ENCODE measurements around the gene P2RX2.

P2RX2 gene

GRCh38 chr12:132600048-132601032, 18.2 kb upstream of the P2RX2 start:
- peaks cover 92% of the 10 kb centered on the region for H3K27me3 ChIP-seq (ENCODE audit: control insufficient read depth, insufficient read depth, low read length, poor library complexity, severe bottlenecking)
- H3K36me3 ChIP-seq (ENCODE audit: control insufficient read depth, insufficient read depth, low read length) = no peaks in the 10 kb centered on the region
- no peak overlapping the region for H3K4me3 ChIP-seq (ENCODE audit: insufficient read depth, low read depth, low read length)
- no peaks in the 10 kb centered on the region for H3K9me3 ChIP-seq (ENCODE audit: control insufficient read depth, low read length)
- no peak overlapping the region for H3K27ac ChIP-seq (ENCODE audit: insufficient read depth, low read depth, low read length, poor library complexity, severe bottlenecking)
- peaks cover 4% of the 10 kb centered on the region for H3K4me1 ChIP-seq (ENCODE audit: control insufficient read depth, insufficient read depth, low read length)
- 38 to 40% methylated on average over 45 of the region's 45 CpGs for WGBS, 2 experiments

- no peaks in the 10 kb centered on the region for H3K36me3 ChIP-seq (ENCODE audit: control insufficient read depth, insufficient read depth, low read length)
- no peaks in the 10 kb centered on the region for H3K9me3 ChIP-seq (ENCODE audit: control insufficient read depth, low read length)
- H3K4me1 ChIP-seq (ENCODE audit: control insufficient read depth, insufficient read depth, low read length) = peaks cover 4% of the 10 kb centered on the region
- no peak overlapping the region for H3K27ac ChIP-seq (ENCODE audit: insufficient read depth, low read depth, low read length, poor library complexity, severe bottlenecking)
- peaks cover 91% of the 10 kb centered on the region for H3K27me3 ChIP-seq (ENCODE audit: control insufficient read depth, insufficient read depth, low read length, poor library complexity, severe bottlenecking)
- no peak overlapping the region for H3K4me3 ChIP-seq (ENCODE audit: insufficient read depth, low read depth, low read length)
- 85 to 86% methylated on average over 31 of the region's 31 CpGs for WGBS, 2 experiments
These were observed 17.2 kb upstream of the P2RX2 start for GRCh38 chr12:132601171-132601883.

DNA sequence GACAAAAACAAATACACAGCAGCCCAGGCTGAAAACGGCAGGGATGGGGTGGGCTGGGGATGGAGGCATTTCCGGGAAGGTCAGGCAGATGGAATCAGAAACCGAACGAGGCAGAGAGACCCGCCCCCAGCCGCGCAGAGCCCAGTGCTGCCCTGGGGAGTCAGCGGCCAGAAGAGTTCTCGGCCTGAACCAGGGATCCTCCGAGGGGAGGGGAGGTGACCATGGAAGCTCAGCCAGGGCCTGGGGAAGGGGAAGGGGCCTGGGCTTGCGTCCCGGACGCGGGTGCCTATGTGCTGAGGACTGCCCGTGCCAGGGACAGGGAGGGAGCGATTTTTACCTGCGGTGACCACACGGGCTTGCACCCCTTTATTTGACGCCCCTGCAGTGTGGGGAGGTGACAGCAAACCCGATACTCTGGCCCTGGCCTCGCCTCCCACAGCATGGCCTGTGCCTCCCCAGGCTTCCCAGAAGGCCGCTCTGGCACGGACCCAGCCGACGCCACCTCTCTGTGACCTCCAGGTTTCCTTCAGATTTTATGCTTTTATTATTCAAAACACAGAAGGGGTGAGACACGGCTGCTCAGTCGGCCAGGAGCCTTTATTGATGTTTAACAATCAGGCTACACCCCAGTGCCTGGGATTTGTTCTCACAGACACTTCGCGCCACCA, 15.9 kb upstream of the P2RX2 start:
- peaks cover 91% of the 10 kb centered on the region for H3K27me3 ChIP-seq (ENCODE audit: control insufficient read depth, insufficient read depth, low read length, poor library complexity, severe bottlenecking)
- H3K27ac ChIP-seq (ENCODE audit: insufficient read depth, low read depth, low read length, poor library complexity, severe bottlenecking) = no peak overlapping the region

DNA sequence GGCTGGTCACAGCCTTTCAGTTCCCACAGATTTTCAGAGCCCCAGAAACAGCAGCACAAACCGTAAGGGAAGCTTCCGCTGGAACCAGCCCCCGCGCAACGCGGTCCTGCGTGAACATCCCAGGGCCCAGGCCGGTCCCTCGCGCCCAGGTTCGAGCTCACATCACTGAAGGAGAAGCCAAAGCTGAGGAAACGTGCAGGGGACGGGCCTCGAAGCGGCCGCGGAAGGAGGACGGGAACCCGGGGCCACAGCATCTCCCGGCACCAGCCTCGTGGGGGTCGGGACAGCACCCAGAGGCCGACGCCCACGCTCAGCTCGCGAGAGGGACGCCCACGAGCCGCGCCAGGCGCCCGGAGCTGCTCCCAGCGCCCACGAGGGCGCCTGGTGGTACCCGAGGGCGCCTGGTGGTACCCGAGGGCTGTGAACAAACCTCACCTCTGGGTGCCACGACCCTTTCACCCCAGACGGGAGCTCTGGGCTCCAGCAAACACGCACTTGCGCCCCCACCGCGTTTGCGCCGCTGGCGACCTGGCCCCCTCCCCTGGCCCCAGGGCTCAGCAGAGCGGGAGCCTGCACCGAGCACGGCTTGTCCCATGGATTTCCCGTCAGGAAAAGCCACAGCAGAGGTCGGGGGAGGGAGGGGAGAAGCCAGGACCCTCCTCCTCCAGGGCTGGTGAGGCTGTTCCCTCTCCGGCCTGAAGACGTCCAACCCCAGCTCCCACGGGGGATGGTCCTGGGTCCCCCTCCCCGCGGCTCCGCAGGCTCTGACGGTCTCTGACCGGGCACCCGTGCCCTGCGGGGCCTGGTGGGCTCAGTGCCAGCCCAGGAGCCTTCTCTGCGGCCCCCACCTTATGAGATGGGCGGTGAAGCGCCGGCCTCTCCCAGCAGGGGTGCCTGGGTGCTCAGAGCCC, 15.1 kb upstream of the P2RX2 start:
- H3K27me3 ChIP-seq (ENCODE audit: control insufficient read depth, insufficient read depth, low read length, poor library complexity, severe bottlenecking) = peaks cover 96% of the 10 kb centered on the region
- no peak overlapping the region for H3K27ac ChIP-seq (ENCODE audit: insufficient read depth, low read depth, low read length, poor library complexity, severe bottlenecking)
- no peak overlapping the region for H3K4me3 ChIP-seq (ENCODE audit: insufficient read depth, low read depth, low read length)
- 83 to 85% methylated on average over 67 of the region's 67 CpGs for WGBS, 2 experiments
- peaks cover 12% of the 10 kb centered on the region for H3K4me1 ChIP-seq (ENCODE audit: control insufficient read depth, insufficient read depth, low read length)
- H3K36me3 ChIP-seq (ENCODE audit: control insufficient read depth, insufficient read depth, low read length) = no peaks in the 10 kb centered on the region
- no peaks in the 10 kb centered on the region for H3K9me3 ChIP-seq (ENCODE audit: control insufficient read depth, low read length)

More for the DNA sequence above, 15.9 kb upstream of the P2RX2 start:
- WGBS, 2 experiments = 52 to 55% methylated on average over 29 of the region's 29 CpGs
- Histone ChIP-seq H3K36me3 (ENCODE audit: control insufficient read depth, insufficient read depth, low read length) (no peaks in the 10 kb centered on the region), H3K9me3 (ENCODE audit: control insufficient read depth, low read length) (no peaks in the 10 kb centered on the region), H3K4me3 (ENCODE audit: insufficient read depth, low read depth, low read length) (no peak overlapping the region), H3K4me1 (ENCODE audit: control insufficient read depth, insufficient read depth, low read length) (peaks cover 4% of the 10 kb centered on the region)

GRCh38 chr12:132604151-132604618, 14.4 kb upstream of the P2RX2 start:
- H3K36me3 ChIP-seq (ENCODE audit: control insufficient read depth, insufficient read depth, low read length) = no peaks in the 10 kb centered on the region
- no peaks in the 10 kb centered on the region for H3K9me3 ChIP-seq (ENCODE audit: control insufficient read depth, low read length)
- no peak overlapping the region for H3K4me3 ChIP-seq (ENCODE audit: insufficient read depth, low read depth, low read length)
- 85 to 87% methylated on average over 26 of the region's 26 CpGs for WGBS, 2 experiments
- H3K27ac ChIP-seq (ENCODE audit: insufficient read depth, low read depth, low read length, poor library complexity, severe bottlenecking) = no peak overlapping the region
- peaks cover 16% of the 10 kb centered on the region for H3K4me1 ChIP-seq (ENCODE audit: control insufficient read depth, insufficient read depth, low read length)
- H3K27me3 ChIP-seq (ENCODE audit: control insufficient read depth, insufficient read depth, low read length, poor library complexity, severe bottlenecking) = peaks cover 97% of the 10 kb centered on the region

GRCh38 chr12:132604668-132605441, 13.7 kb upstream of the P2RX2 start:
- Histone ChIP-seq H3K27me3 (ENCODE audit: control insufficient read depth, insufficient read depth, low read length, poor library complexity, severe bottlenecking) (peaks cover 97% of the 10 kb centered on the region), H3K36me3 (ENCODE audit: control insufficient read depth, insufficient read depth, low read length) (no peaks in the 10 kb centered on the region), H3K4me1 (ENCODE audit: control insufficient read depth, insufficient read depth, low read length) (peaks cover 17% of the 10 kb centered on the region), H3K4me3 (ENCODE audit: insufficient read depth, low read depth, low read length) (no peak overlapping the region), H3K27ac (ENCODE audit: insufficient read depth, low read depth, low read length, poor library complexity, severe bottlenecking) (no peak overlapping the region), H3K9me3 (ENCODE audit: control insufficient read depth, low read length) (no peaks in the 10 kb centered on the region)
- 89% methylated on average over 13 to 15 of the region's 16 CpGs for WGBS, 2 experiments

GRCh38 chr12:132605892-132606291, 12.7 kb upstream of the P2RX2 start:
- WGBS, 2 experiments = 85% methylated on average over 18 of the region's 18 CpGs
- peaks cover 17% of the 10 kb centered on the region for H3K4me1 ChIP-seq (ENCODE audit: control insufficient read depth, insufficient read depth, low read length)
- H3K9me3 ChIP-seq (ENCODE audit: control insufficient read depth, low read length) = no peaks in the 10 kb centered on the region
- H3K4me3 ChIP-seq (ENCODE audit: insufficient read depth, low read depth, low read length) = no peak overlapping the region
- H3K27me3 ChIP-seq (ENCODE audit: control insufficient read depth, insufficient read depth, low read length, poor library complexity, severe bottlenecking) = peaks cover 97% of the 10 kb centered on the region
- H3K36me3 ChIP-seq (ENCODE audit: control insufficient read depth, insufficient read depth, low read length) = no peaks in the 10 kb centered on the region
- no peak overlapping the region for H3K27ac ChIP-seq (ENCODE audit: insufficient read depth, low read depth, low read length, poor library complexity, severe bottlenecking)

DNA sequence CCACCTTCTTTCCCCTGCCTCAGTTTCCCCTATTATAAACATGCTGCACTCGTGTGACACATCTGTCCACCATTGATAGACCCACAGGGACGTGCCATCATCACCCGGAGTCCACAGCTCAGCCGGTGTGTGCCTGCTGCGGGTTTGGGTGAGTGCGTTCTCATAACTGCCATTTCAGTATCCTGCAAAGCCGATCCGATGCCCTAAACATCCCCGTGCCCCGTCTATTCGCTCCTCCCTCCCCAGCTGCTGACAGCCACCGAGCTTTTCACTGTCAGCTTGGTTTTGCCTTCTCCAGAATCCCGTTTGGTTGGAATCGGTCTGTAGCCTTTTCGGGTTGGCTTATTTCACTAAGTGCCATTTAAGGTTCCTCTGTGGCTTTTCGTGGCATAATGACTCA, 12.1 kb upstream of the P2RX2 start:
- 75% methylated on average over 16 of the region's 16 CpGs for WGBS, 2 experiments
- H3K36me3 ChIP-seq (ENCODE audit: control insufficient read depth, insufficient read depth, low read length) = no peaks in the 10 kb centered on the region
- H3K9me3 ChIP-seq (ENCODE audit: control insufficient read depth, low read length) = no peaks in the 10 kb centered on the region
- H3K27me3 ChIP-seq (ENCODE audit: control insufficient read depth, insufficient read depth, low read length, poor library complexity, severe bottlenecking) = peaks cover 97% of the 10 kb centered on the region
- no peak overlapping the region for H3K4me3 ChIP-seq (ENCODE audit: insufficient read depth, low read depth, low read length)
- peaks cover 17% of the 10 kb centered on the region for H3K4me1 ChIP-seq (ENCODE audit: control insufficient read depth, insufficient read depth, low read length)
- H3K27ac ChIP-seq (ENCODE audit: insufficient read depth, low read depth, low read length, poor library complexity, severe bottlenecking) = no peak overlapping the region

- Histone ChIP-seq H3K9me3 (ENCODE audit: control insufficient read depth, low read length) (no peaks in the 10 kb centered on the region), H3K27me3 (ENCODE audit: control insufficient read depth, insufficient read depth, low read length, poor library complexity, severe bottlenecking) (peaks cover 97% of the 10 kb centered on the region), H3K4me1 (ENCODE audit: control insufficient read depth, insufficient read depth, low read length) (peaks cover 17% of the 10 kb centered on the region), H3K36me3 (ENCODE audit: control insufficient read depth, insufficient read depth, low read length) (no peaks in the 10 kb centered on the region), H3K27ac (ENCODE audit: insufficient read depth, low read depth, low read length, poor library complexity, severe bottlenecking) (no peak overlapping the region), H3K4me3 (ENCODE audit: insufficient read depth, low read depth, low read length) (no peak overlapping the region)
- WGBS, 2 experiments = 81 to 82% methylated on average over 19 of the region's 19 CpGs
These were observed 11.6 kb upstream of the P2RX2 start for GRCh38 chr12:132606927-132607326.
